Liver (tissue), 9 donors: ENCODE measurements around the gene CPSF4. TPM values are rescaled to one million over a fixed set of nuclear protein-coding genes. Genes with fewer than 3 reads are reported as not detected.
A peak's percentile ranks its signal among the peaks of the same experiment; 100 is the strongest.

Experiments
- DNase-seq: peaks from one replicate; pipeline ENCODE4 v3.0.0-alpha.2; 2017; ENCODE audit warnings: low spot score
- H3K27ac ChIP-seq, 2 donors: one replicate each; pipeline ENCODE4 v1.7.0; 2013; ENCODE audit warnings: inconsistent platforms in 2 of 2, low read length in 2 of 2, control low read depth in 1 of 2, low read depth in 1 of 2, mild to moderate bottlenecking in 1 of 2
- H3K27me3 ChIP-seq, 4 donors: one replicate each; pipeline versions ENCODE4 v1.6.1 to v1.7.0; 2013; ENCODE audit warnings: low read length in 3 of 4, inconsistent platforms in 1 of 4, mild to moderate bottlenecking in 1 of 4, moderate library complexity in 1 of 4; ENCODE audit not compliant: control insufficient read depth in 4 of 4, insufficient read depth in 4 of 4
- H3K36me3 ChIP-seq, 4 donors: one replicate each; pipeline versions ENCODE4 v1.6.1 to v1.7.0; 2013; ENCODE audit warnings: low read length in 3 of 4, mild to moderate bottlenecking in 3 of 4, low read depth in 1 of 4, moderate library complexity in 1 of 4; ENCODE audit not compliant: control insufficient read depth in 4 of 4, insufficient read depth in 3 of 4
- H3K4me1 ChIP-seq, 4 donors: one replicate each; pipeline versions ENCODE4 v1.6.1 to v1.7.0; 2013; ENCODE audit warnings: low read length in 3 of 4, mild to moderate bottlenecking in 3 of 4, moderate library complexity in 1 of 4; ENCODE audit not compliant: control insufficient read depth in 4 of 4, insufficient read depth in 4 of 4
- H3K4me3 ChIP-seq, 3 donors: one replicate each; pipeline versions ENCODE4 v1.6.1 to v1.7.0; 2013; ENCODE audit warnings: low read length in 3 of 3, control low read depth in 1 of 3, low read depth in 1 of 3, mild to moderate bottlenecking in 1 of 3
- H3K9ac ChIP-seq, 2 donors: one replicate each; pipeline ENCODE4 v1.7.0; 2013; ENCODE audit warnings: low read length in 2 of 2, mild to moderate bottlenecking in 2 of 2, moderate library complexity in 2 of 2, control low read depth in 1 of 2, low read depth in 1 of 2
- H3K9me3 ChIP-seq, 4 donors: one replicate each; pipeline versions ENCODE4 v1.6.1 to v1.7.0; 2013; ENCODE audit warnings: low read length in 3 of 4; ENCODE audit not compliant: control insufficient read depth in 4 of 4
- ATF3 ChIP-seq: IDR thresholded peaks from 2 replicates; pipeline ENCODE4 v1.6.1; 2016; ENCODE audit warnings: antibody characterized with exemption
- CTCF ChIP-seq: fragments of 150-350 bp; IDR thresholded peaks from 2 replicates; pipeline ENCODE4 v1.5.1; 2017; ENCODE audit warnings: improper control_type of control experiment, low read depth, low read length; ENCODE audit not compliant: missing input control
- EGR1 ChIP-seq, 2 donors: IDR thresholded peaks; 2 replicates each; pipeline ENCODE4 v1.6.1; 2016 to 2018; ENCODE audit warnings: antibody characterized with exemption in 2 of 2, low read depth in 2 of 2
- FOXA1 ChIP-seq: IDR thresholded peaks from 2 replicates; pipeline ENCODE4 v1.6.1; 2016; ENCODE audit warnings: antibody characterized with exemption
- FOXA2 ChIP-seq: IDR thresholded peaks from 2 replicates; pipeline ENCODE4 v1.6.1; 2016; ENCODE audit warnings: antibody characterized with exemption
- GABPA ChIP-seq, 2 donors: IDR thresholded peaks in 1 of 2; conservative IDR thresholded peaks in 1 of 2; 2 replicates each; pipeline ENCODE4 v1.6.1; 2016; ENCODE audit warnings: antibody characterized with exemption in 2 of 2, mild to moderate bottlenecking in 1 of 2, moderate library complexity in 1 of 2
- HNF4A ChIP-seq, 2 donors: conservative IDR thresholded peaks; 2 replicates each; pipeline ENCODE4 v1.6.1; 2016; ENCODE audit warnings: antibody characterized with exemption in 2 of 2, mild to moderate bottlenecking in 2 of 2
- HNF4G ChIP-seq: IDR thresholded peaks from 2 replicates; pipeline ENCODE4 v1.6.1; 2016; ENCODE audit warnings: antibody characterized with exemption
- JUND ChIP-seq, 2 donors: IDR thresholded peaks; 2 replicates each; pipeline ENCODE4 v1.6.1; 2016; ENCODE audit warnings: antibody characterized with exemption in 2 of 2
- MAX ChIP-seq: IDR thresholded peaks from 2 replicates; pipeline ENCODE4 v1.6.1; 2016; ENCODE audit warnings: antibody characterized with exemption
- NR2F2 ChIP-seq: IDR thresholded peaks from 2 replicates; pipeline ENCODE4 v1.6.1; 2016; ENCODE audit warnings: antibody characterized with exemption
- RAD21 ChIP-seq, 2 donors: IDR thresholded peaks; 2 replicates each; pipeline ENCODE4 v1.6.1; 2016; ENCODE audit warnings: antibody characterized with exemption in 2 of 2, mild to moderate bottlenecking in 2 of 2
- REST ChIP-seq: IDR thresholded peaks from 2 replicates; pipeline ENCODE4 v1.6.1; 2016; ENCODE audit warnings: antibody characterized with exemption, mild to moderate bottlenecking
- RXRA ChIP-seq, 2 donors: IDR thresholded peaks; 2 replicates each; pipeline ENCODE4 v1.6.1; 2017 to 2018; ENCODE audit warnings: antibody characterized with exemption in 2 of 2, mild to moderate bottlenecking in 1 of 2
- SP1 ChIP-seq: IDR thresholded peaks from 2 replicates; pipeline ENCODE4 v1.6.1; 2018; ENCODE audit warnings: antibody characterized with exemption, mild to moderate bottlenecking
- TAF1 ChIP-seq: conservative IDR thresholded peaks from 2 replicates; pipeline ENCODE4 v1.6.1; 2016; ENCODE audit warnings: antibody characterized with exemption, mild to moderate bottlenecking
- YY1 ChIP-seq: IDR thresholded peaks from 2 replicates; pipeline ENCODE4 v1.6.1; 2016; ENCODE audit warnings: antibody characterized with exemption, mild to moderate bottlenecking
- ZBTB33 ChIP-seq: IDR thresholded peaks from 2 replicates; pipeline ENCODE4 v1.6.1; 2016; ENCODE audit warnings: antibody characterized with exemption
- WGBS: extraction: QIAGEN DNeasy Blood & Tissue Kit; methylation state at CpG from one replicate; pipeline ENCODE4 v1.1.7; 2013; 5-methylcytosine and 5-hydroxymethylcytosine counted together
- polyA plus RNA-seq, 2 donors: library from polyadenylated mRNA; stranded (reverse) in 1 of 2; unstranded in 1 of 2; fragments of 200-250 nt in 1 of 2; fragments of >200 nt in 1 of 2; fragmentation: Nextera tagmentation in 1 of 2; extraction: Ambion mirVana in 1 of 2; gene quantifications; one replicate each; pipeline versions ENCODE4 v1.2.1 to v1.2.3, GENCODE V29; 2013 to 2015
- total RNA-seq, 2 donors: library from RNA; depleted of rRNA; stranded (reverse); fragments of >200 nt; gene quantifications; one replicate each; pipeline ENCODE4 v1.2.3, GENCODE V29; 2014
- donor health status: healthy.
- donor health status: healthy.
- donor health status: healthy.
- donor health status: healthy.
- donor health status: healthy.

Gene CPSF4
- total and polyA plus RNA-seq, 4 donors: 7.1 to 15.3 (median 10.5) TPM

GRCh38 chr7:99409806-99410205 is 28.9 kb upstream of the CPSF4 start:
- H3K36me3 ChIP-seq: peaks cover 5 to 22% (median 18%) of the 10 kb centered on the region in 4 donors
- no peaks in the 10 kb centered on the region for H3K9me3 ChIP-seq
- no peaks in the 10 kb centered on the region for H3K27me3 ChIP-seq
- H3K9ac ChIP-seq: peak overlapping the region in 1 of 2 donors; percentile 91
- TF ChIP-seq REST (no peak), ZBTB33 (no peak), SP1 (no peak), YY1 (no peak)
- peaks cover 3 to 31% (median 25%) of the 10 kb centered on the region in 4 donors for H3K4me1 ChIP-seq
- 36% methylated on average over 3 of the region's 3 CpGs for WGBS
- H3K4me3 ChIP-seq: peak overlapping the region in 2 of 3 donors; percentile 86 to 99
- no peak overlapping the region for H3K27ac ChIP-seq
- no peak for DNase-seq

- DNase-seq: no peak
- 97% methylated on average over 2 of the region's 2 CpGs for WGBS
- peaks cover 3 to 37% (median 30%) of the 10 kb centered on the region in 4 donors for H3K4me1 ChIP-seq
- H3K27ac ChIP-seq: no peak overlapping the region
- H3K9ac ChIP-seq: no peak overlapping the region
- H3K4me3 ChIP-seq: no peak overlapping the region
- TF ChIP-seq ATF3 (no peak), TAF1 (no peak), CTCF (no peak), EGR1 (IDR thresholded peaks at IDR 0.05; ENCODE audit: low read depth in 2 of 2) (no peak), FOXA2 (no peak), MAX (no peak), GABPA (IDR thresholded peaks at IDR 0.05 in 1 of 2, conservative IDR thresholded peaks at IDR 0.05 in 1 of 2) (no peak), HNF4G (no peak), RXRA (IDR thresholded peaks at IDR 0.05) (no peak), REST (no peak), SP1 (no peak), YY1 (no peak), RAD21 (IDR thresholded peaks at IDR 0.05) (no peak), JUND (IDR thresholded peaks at IDR 0.05) (no peak), NR2F2 (no peak), ZBTB33 (no peak), FOXA1 (no peak), HNF4A (conservative IDR thresholded peaks at IDR 0.05) (no peak)
- H3K9me3 ChIP-seq: no peaks in the 10 kb centered on the region
- no peaks in the 10 kb centered on the region for H3K27me3 ChIP-seq
- H3K36me3 ChIP-seq: peaks cover 5 to 22% (median 18%) of the 10 kb centered on the region in 4 donors
Measured at GRCh38 chr7:99410635-99411034, 28.1 kb upstream of the CPSF4 start.
